SK-N-SH (cell line): ENCODE data around the gene FAM149A. TPM values are rescaled to one million over a fixed set of nuclear protein-coding genes. Genes with fewer than 3 reads are reported as not detected.

ENCODE experiments used
- CTCF ChIA-PET: fragments of 300-600, 350-600 bp; formaldehyde crosslinking; extraction: SDS; loops from one replicate; lab custom pipeline; 2021; lab: Yijun Ruan, JAX
- POLR2A ChIA-PET: fragments of 350-600 bp; sonication (Branson Sonifier 250); formaldehyde crosslinking; extraction: SDS; loops from one replicate; lab custom pipeline; 2020; ENCODE audit warnings: antibody characterized with exemption, inconsistent platforms; lab: Yijun Ruan, JAX
- DNase-seq: peaks from one replicate; pipeline ENCODE4 v3.0.0; 2012
- H2AFZ ChIP-seq: fragments of 200-600 bp; sonication (generic); 2 replicates; pipeline ENCODE4 v1.8.1; 2016; ENCODE audit warnings: antibody characterized with exemption, mild to moderate bottlenecking, low read depth
- H3F3A ChIP-seq: fragments of 200-600 bp; sonication (generic); replicated peaks from 2 replicates; pipeline ENCODE3; 2016; ENCODE audit warnings: antibody characterized with exemption, mild to moderate bottlenecking; ENCODE audit not compliant: insufficient read depth
- H3K27ac ChIP-seq, 2 experiments: fragments of 200-500 bp in 1 of 2; fragments of 200-600 bp in 1 of 2; sonication (Bioruptor generic) in 1 of 2; sonication (generic), shearing (Covaris generic) in 1 of 2; 2 replicates each; pipeline versions ENCODE4 v1.5.1 to v1.6.1; 2014 to 2016; ENCODE audit warnings: low read depth in 2 of 2, inconsistent platforms in 1 of 2, low read length in 1 of 2, mild to moderate bottlenecking in 1 of 2, mixed read lengths in 1 of 2
- H3K27me3 ChIP-seq: fragments of 200-600 bp; sonication (generic), shearing (Covaris generic); 2 replicates; pipeline ENCODE4 v1.6.1; 2016; ENCODE audit warnings: mixed run types; ENCODE audit not compliant: insufficient read depth
- H3K36me3 ChIP-seq, 2 experiments: fragments of 200-500 bp in 1 of 2; fragments of 200-600 bp in 1 of 2; sonication (Bioruptor generic) in 1 of 2; sonication (generic) in 1 of 2; replicated peaks in 1 of 2; 2 replicates each; pipeline versions ENCODE3 to v1.5.1; 2014 to 2016; ENCODE audit warnings: low read length in 1 of 2, mild to moderate bottlenecking in 1 of 2; ENCODE audit not compliant: insufficient read depth in 2 of 2, control insufficient read depth in 1 of 2
- H3K4me1 ChIP-seq, 2 experiments: fragments of 200-500 bp in 1 of 2; fragments of 200-600 bp in 1 of 2; sonication (Bioruptor generic) in 1 of 2; sonication (generic), shearing (Covaris generic) in 1 of 2; 2 replicates each; pipeline versions ENCODE4 v1.5.1 to v1.6.1; 2014 to 2016; ENCODE audit warnings: low read depth in 1 of 2, low read length in 1 of 2, mixed run types in 1 of 2; ENCODE audit not compliant: insufficient read depth in 2 of 2, control insufficient read depth in 1 of 2
- H3K4me2 ChIP-seq: fragments of 200-600 bp; sonication (generic), shearing (Covaris generic); 2 replicates; pipeline ENCODE4 v1.6.1; 2017; ENCODE audit warnings: mixed run types
- H3K4me3 ChIP-seq, 2 experiments: fragments of 200-500 bp in 1 of 2; fragments of 200-600 bp in 1 of 2; sonication (Bioruptor generic) in 1 of 2; sonication (generic), shearing (Covaris generic) in 1 of 2; 2 replicates each; pipeline versions ENCODE4 v1.5.1 to v1.8.1; 2014 to 2016; ENCODE audit warnings: low read depth in 2 of 2, inconsistent platforms in 1 of 2, low read length in 1 of 2, mild to moderate bottlenecking in 1 of 2, mixed read lengths in 1 of 2, moderate library complexity in 1 of 2
- H3K79me2 ChIP-seq: fragments of 200-600 bp; sonication (generic); 2 replicates; pipeline ENCODE4 v1.8.1; 2017; ENCODE audit warnings: mild to moderate bottlenecking; ENCODE audit not compliant: insufficient read depth
- H3K9ac ChIP-seq: fragments of 200-600 bp; sonication (generic); 2 replicates; pipeline ENCODE4 v1.6.1; 2017; ENCODE audit warnings: mixed run types
- H3K9me2 ChIP-seq: fragments of 200-600 bp; sonication (generic); 2 replicates; pipeline ENCODE4 v1.6.1; 2017; ENCODE audit warnings: mixed run types
- H3K9me3 ChIP-seq: fragments of 200-600 bp; sonication (generic); 2 replicates; pipeline ENCODE4 v1.6.1; 2017; ENCODE audit warnings: mixed run types, mild to moderate bottlenecking, moderate library complexity
- H4K20me1 ChIP-seq: fragments of 200-600 bp; sonication (generic); 2 replicates; pipeline ENCODE4 v1.6.1; 2017; ENCODE audit warnings: mild to moderate bottlenecking, mixed run types; ENCODE audit not compliant: insufficient read depth
- CHD2 ChIP-seq: fragments of 150-350 bp; IDR thresholded peaks from 2 replicates; pipeline ENCODE4 v1.6.1; 2018; ENCODE audit warnings: low read length; ENCODE audit not compliant: partially characterized antibody
- ELF1 ChIP-seq: IDR thresholded peaks from 2 replicates; pipeline ENCODE4 v1.4.0; 2012
- EZH2phosphoT487 ChIP-seq: fragments of 200-600 bp; sonication (generic); IDR thresholded peaks from 2 replicates; pipeline ENCODE4 v1.6.1; 2017; ENCODE audit warnings: low read depth, mixed run types, mild to moderate bottlenecking, antibody characterized with exemption, moderate library complexity, borderline replicate concordance
- MXI1 ChIP-seq: IDR thresholded peaks from 2 replicates; pipeline ENCODE4 v1.6.1; 2012; ENCODE audit warnings: mild to moderate bottlenecking, low read depth, low read length, improper control_type of control experiment
- POLR2AphosphoS5 ChIP-seq: IDR thresholded peaks from 2 replicates; pipeline ENCODE4 v1.6.1; 2012; ENCODE audit warnings: low read depth, low read length
- RAD21 ChIP-seq: IDR thresholded peaks from 2 replicates; pipeline ENCODE4 v1.6.1; 2012; ENCODE audit warnings: mild to moderate bottlenecking, low read length
- RCOR1 ChIP-seq: fragments of 150-350 bp; IDR thresholded peaks from 2 replicates; pipeline ENCODE4 v1.6.1; 2017; ENCODE audit warnings: antibody characterized with exemption, low read length
- REST ChIP-seq: IDR thresholded peaks from 2 replicates; pipeline ENCODE4 v1.6.1; 2012; ENCODE audit warnings: mild to moderate bottlenecking, low read depth, low read length, moderate library complexity
- TAF1 ChIP-seq: IDR thresholded peaks from 2 replicates; pipeline ENCODE4 v1.6.1; 2012; ENCODE audit warnings: low read depth, mild to moderate bottlenecking, low read length, moderate library complexity, borderline replicate concordance
- USF1 ChIP-seq: IDR thresholded peaks from 2 replicates; pipeline ENCODE4 v1.4.0; 2012; ENCODE audit warnings: low read depth, borderline replicate concordance
- WGBS: methylation state at CpG from one replicate; pipeline ENCODE4 v1.1.6; 2017; ENCODE audit warnings: low lambda C conversion rate; 5-methylcytosine and 5-hydroxymethylcytosine counted together
- polyA plus RNA-seq, 3 experiments: library from polyadenylated mRNA; depleted of rRNA; stranded (reverse); fragments of >200 nt; gene quantifications; 2 replicates each; pipeline ENCODE4 v1.2.3, GENCODE V29; 2012
- TF ChIP-seq, protein P1 (sequence below): IDR thresholded peaks from 2 replicates; pipeline ENCODE4 v1.4.0; 2012; ENCODE audit warnings: low read depth, borderline replicate concordance
- TF ChIP-seq, protein P2 (sequence below): IDR thresholded peaks from 2 replicates; pipeline ENCODE4; 2012

Gene FAM149A
- polyA plus RNA-seq, 1 of the 3 experiments (the other 2 are of a cell fraction): 0.38 TPM

DNA sequence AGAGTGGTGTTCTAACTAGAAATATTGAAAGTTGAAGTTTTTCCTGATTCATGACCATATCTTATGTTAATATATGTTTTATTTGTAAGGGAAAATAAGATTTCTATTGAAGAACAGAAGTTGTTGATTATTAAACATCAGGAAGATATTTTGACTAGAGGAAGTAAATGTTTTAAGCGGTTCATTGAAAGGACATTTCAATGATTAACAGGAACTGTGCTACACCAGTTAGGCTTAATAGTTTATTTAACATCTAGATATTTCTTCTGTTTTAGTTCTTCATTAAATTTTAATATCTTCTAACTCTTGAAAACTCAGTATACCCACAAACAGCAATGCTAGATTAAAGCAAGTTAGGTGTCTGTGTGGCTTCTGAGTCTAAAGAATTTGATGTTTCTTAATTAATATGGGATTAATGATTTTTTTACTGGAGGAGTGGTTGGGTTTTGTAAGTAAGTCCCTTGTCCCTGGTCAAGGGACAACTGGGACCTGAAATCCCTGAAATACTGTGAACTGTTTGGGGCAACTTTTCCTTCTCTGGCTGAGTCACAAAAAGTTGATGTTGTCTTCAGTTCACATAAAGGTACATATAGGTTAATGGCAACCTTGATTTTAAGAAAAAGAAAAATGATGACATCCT is 44.0 kb downstream of the FAM149A start:
- no peak overlapping the region for H3K4me2 ChIP-seq
- no peaks in the 10 kb centered on the region for H3F3A ChIP-seq
- no peak overlapping the region for H3K4me3 ChIP-seq
- H4K20me1 ChIP-seq: no peaks in the 10 kb centered on the region
- no peak overlapping the region for H3K9ac ChIP-seq
- POLR2A ChIA-PET: no interaction called here
- TF ChIP-seq POLR2AphosphoS5 (no peak), REST (no peak), RCOR1 (no peak), RAD21 (no peak), USF1 (no peak), ELF1 (no peak), EZH2phosphoT487 (no peak), CHD2 (no peak), MXI1 (no peak), TAF1 (no peak)
- TF ChIP-seq, protein P1, sequence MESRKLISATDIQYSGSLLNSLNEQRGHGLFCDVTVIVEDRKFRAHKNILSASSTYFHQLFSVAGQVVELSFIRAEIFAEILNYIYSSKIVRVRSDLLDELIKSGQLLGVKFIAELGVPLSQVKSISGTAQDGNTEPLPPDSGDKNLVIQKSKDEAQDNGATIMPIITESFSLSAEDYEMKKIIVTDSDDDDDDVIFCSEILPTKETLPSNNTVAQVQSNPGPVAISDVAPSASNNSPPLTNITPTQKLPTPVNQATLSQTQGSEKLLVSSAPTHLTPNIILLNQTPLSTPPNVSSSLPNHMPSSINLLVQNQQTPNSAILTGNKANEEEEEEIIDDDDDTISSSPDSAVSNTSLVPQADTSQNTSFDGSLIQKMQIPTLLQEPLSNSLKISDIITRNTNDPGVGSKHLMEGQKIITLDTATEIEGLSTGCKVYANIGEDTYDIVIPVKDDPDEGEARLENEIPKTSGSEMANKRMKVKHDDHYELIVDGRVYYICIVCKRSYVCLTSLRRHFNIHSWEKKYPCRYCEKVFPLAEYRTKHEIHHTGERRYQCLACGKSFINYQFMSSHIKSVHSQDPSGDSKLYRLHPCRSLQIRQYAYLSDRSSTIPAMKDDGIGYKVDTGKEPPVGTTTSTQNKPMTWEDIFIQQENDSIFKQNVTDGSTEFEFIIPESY: no peak
- TF ChIP-seq, protein P2, sequence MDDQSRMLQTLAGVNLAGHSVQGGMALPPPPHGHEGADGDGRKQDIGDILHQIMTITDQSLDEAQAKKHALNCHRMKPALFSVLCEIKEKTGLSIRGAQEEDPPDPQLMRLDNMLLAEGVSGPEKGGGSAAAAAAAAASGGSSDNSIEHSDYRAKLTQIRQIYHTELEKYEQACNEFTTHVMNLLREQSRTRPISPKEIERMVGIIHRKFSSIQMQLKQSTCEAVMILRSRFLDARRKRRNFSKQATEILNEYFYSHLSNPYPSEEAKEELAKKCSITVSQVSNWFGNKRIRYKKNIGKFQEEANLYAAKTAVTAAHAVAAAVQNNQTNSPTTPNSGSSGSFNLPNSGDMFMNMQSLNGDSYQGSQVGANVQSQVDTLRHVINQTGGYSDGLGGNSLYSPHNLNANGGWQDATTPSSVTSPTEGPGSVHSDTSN: no peak
- TF ChIP-seq, all 33 proteins: peak for 0
- no peak for DNase-seq
- no peaks in the 10 kb centered on the region for H3K36me3 ChIP-seq
- no peaks in the 10 kb centered on the region for H3K9me3 ChIP-seq
- CTCF ChIA-PET: no interaction called here
- H3K4me1 ChIP-seq: peaks cover 0 to 8% of the 10 kb centered on the region in 2 experiments; a peak in 2 of 4 replicates
- WGBS: 91% methylated on average over 1 of the region's 1 CpG
- no peak overlapping the region for H2AFZ ChIP-seq
- H3K27ac ChIP-seq: no peak overlapping the region
- no peaks in the 10 kb centered on the region for H3K9me2 ChIP-seq
- 0 out of 2 replicates have a peak, but pooled peaks cover 6% of the 10 kb centered on the region for H3K27me3 ChIP-seq
- no peaks in the 10 kb centered on the region for H3K79me2 ChIP-seq
